Erythroblast (primary cell): ENCODE results near the gene LHFPL5.

Experiments
- GATA1 ChIP-seq: IDR thresholded peaks from 2 replicates; pipeline ENCODE4 v1.6.1; 2011; ENCODE audit warnings: low read depth, mild to moderate bottlenecking, control low read depth, low read length, moderate library complexity
- POLR2A ChIP-seq: IDR thresholded peaks from 2 replicates; pipeline ENCODE4 v1.6.1; 2011; ENCODE audit warnings: mild to moderate bottlenecking, low read length

DNA sequence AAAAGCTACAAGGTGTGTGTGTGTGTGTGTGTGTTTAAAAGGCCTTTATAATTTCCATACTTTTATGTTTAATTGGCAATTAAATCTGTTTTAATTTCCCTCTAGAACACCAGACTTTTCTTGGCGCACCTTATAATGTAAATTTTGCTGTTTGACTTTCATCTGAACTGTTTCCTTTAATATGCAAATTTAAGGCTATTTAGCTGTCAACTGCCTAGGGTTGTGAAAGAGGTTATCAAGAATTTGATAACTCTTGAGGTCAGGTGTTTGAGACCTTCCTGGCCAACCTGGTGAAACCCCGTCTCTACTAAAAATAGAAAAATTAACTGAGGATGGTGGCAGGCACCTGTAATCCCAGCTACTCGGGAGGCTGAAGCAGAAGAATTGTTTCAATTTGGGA, 4.0 kb upstream of the LHFPL5 start:
- TF ChIP-seq POLR2A (no peak), GATA1 (no peak)
